HT-29 (cell line): Measurements from ENCODE around the gene HDDC3. TPM values are rescaled to one million over a fixed set of nuclear protein-coding genes. Genes with fewer than 3 reads are reported as not detected.

Source experiments
- small RNA-seq: library from RNA; depleted of rRNA; stranded (forward); fragments of <200 nt; gene quantifications from one replicate; pipeline ENCODE3, GENCODE V24; 2014
- total RNA-seq: library from RNA; depleted of rRNA; stranded (reverse); fragments of >200 nt; shearing (Covaris generic); gene quantifications from 2 replicates; pipeline ENCODE4 v1.2.3, GENCODE V29; 2014; rRNA removed

HDDC3 gene
- total RNA-seq, 1 experiment from 2014 or later = 41.1 TPM

Small RNA genes within 50 kb of the gene (small RNA-seq; reads per million reads assigned to genes)
- gene RF00019 = not detected

Other genes starting within 250 kb of the HDDC3 start
- gene BLM, start 215.2 kb downstream of the HDDC3 start, total RNA-seq = 11.8 and 12.8 TPM in 2 replicates
- 54.5 and 63.4 TPM in 2 replicates for gene FURIN, start 64.0 kb downstream of the HDDC3 start, total RNA-seq
- 0.31 and 0.43 TPM in 2 replicates for gene FES, start 48.0 kb downstream of the HDDC3 start, total RNA-seq
- gene MAN2A2, start 29.2 kb downstream of the HDDC3 start, total RNA-seq = 29.8 and 32.7 TPM in 2 replicates
- gene UNC45A, start 2.7 kb upstream of the HDDC3 start, total RNA-seq = 80.6 and 88.0 TPM in 2 replicates
- gene RCCD1, start 22.3 kb upstream of the HDDC3 start, total RNA-seq = 38.0 and 49.3 TPM in 2 replicates
- 228 and 230 TPM in 2 replicates for gene PRC1, start 62.0 kb upstream of the HDDC3 start, total RNA-seq
- gene VPS33B, start 90.0 kb upstream of the HDDC3 start, total RNA-seq = 5.2 and 8.9 TPM in 2 replicates
- gene SV2B, start 167.7 kb upstream of the HDDC3 start, total RNA-seq = not detected in 2 replicates